ENCODE measurements around the gene OR6K6.

The OR6K6 gene, protein sequence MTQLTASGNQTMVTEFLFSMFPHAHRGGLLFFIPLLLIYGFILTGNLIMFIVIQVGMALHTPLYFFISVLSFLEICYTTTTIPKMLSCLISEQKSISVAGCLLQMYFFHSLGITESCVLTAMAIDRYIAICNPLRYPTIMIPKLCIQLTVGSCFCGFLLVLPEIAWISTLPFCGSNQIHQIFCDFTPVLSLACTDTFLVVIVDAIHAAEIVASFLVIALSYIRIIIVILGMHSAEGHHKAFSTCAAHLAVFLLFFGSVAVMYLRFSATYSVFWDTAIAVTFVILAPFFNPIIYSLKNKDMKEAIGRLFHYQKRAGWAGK

GRCh38 chr1:158754420-158754819 is at the start of gene OR6K6:
OR6K6 (plus strand) TSS chr1:158754720; CDS start chr1:158754888, 168 bp downstream.
- H3K4me3 ChIP-seq (ENCODE audit: low read length): no peak within 1 kb of the TSS
- H3K4me1 ChIP-seq (ENCODE audit: control insufficient read depth, low read length): no peaks in the 10 kb centered on the region
- TF ChIP-seq, protein P1, sequence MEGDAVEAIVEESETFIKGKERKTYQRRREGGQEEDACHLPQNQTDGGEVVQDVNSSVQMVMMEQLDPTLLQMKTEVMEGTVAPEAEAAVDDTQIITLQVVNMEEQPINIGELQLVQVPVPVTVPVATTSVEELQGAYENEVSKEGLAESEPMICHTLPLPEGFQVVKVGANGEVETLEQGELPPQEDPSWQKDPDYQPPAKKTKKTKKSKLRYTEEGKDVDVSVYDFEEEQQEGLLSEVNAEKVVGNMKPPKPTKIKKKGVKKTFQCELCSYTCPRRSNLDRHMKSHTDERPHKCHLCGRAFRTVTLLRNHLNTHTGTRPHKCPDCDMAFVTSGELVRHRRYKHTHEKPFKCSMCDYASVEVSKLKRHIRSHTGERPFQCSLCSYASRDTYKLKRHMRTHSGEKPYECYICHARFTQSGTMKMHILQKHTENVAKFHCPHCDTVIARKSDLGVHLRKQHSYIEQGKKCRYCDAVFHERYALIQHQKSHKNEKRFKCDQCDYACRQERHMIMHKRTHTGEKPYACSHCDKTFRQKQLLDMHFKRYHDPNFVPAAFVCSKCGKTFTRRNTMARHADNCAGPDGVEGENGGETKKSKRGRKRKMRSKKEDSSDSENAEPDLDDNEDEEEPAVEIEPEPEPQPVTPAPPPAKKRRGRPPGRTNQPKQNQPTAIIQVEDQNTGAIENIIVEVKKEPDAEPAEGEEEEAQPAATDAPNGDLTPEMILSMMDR (IDR thresholded peaks at IDR 0.05; ENCODE audit: low read depth, low read length, poor library complexity, severe bottlenecking): no peak
- no peak for TF ChIP-seq EZH2phosphoT487 (IDR thresholded peaks at IDR 0.05; ENCODE audit: borderline replicate concordance, low read length)
- 0 out of 2 replicates have a peak, but pooled peaks cover 2% of the 10 kb centered on the region for H3K27me3 ChIP-seq (ENCODE audit: control insufficient read depth, low read length)
- H3K9me2 ChIP-seq (replicated peaks; ENCODE audit: control insufficient read depth, low read length): no peaks in the 10 kb centered on the region
- no peaks in the 10 kb centered on the region for H3K9me3 ChIP-seq (ENCODE audit: control insufficient read depth, insufficient read depth, low read length)
- no peaks in the 10 kb centered on the region for H4K20me1 ChIP-seq (ENCODE audit: control insufficient read depth, insufficient read depth, low read depth, low read length)
- H3K79me2 ChIP-seq (ENCODE audit: control insufficient read depth, low read length): no peaks in the 10 kb centered on the region
- H3K36me3 ChIP-seq (ENCODE audit: control insufficient read depth, low read length): no peaks in the 10 kb centered on the region
- H3K27ac ChIP-seq (ENCODE audit: low read depth, low read length): no peak within 1 kb of the TSS
- H3K4me2 ChIP-seq (ENCODE audit: low read length): no peak within 1 kb of the TSS
- H3F3A ChIP-seq (ENCODE audit: control insufficient read depth, insufficient read depth): no peaks in the 10 kb centered on the region

DNA sequence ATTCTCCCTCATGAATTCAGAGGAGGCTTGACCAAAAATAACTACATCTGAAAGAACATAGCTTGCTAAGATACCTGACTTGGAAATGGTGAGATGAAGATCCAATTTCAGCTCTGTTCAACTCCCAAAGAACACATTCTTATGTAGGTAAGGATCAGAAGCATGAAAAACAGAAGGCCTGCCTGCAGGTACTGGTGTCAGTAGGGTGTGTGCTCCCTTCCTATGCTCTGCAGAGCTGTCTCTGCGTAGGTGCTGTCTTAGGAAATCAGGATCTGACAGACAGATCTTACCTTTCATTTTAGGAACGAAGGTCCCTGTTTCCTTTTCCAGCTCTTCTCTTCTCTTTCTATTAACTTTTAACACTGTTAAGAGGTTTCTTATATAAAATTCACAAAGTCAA is 48.4 kb upstream of the OR6K6 start:
- Histone ChIP-seq H4K20me1 (ENCODE audit: control insufficient read depth, insufficient read depth, low read depth, low read length) (no peaks in the 10 kb centered on the region), H3K27me3 (ENCODE audit: control insufficient read depth, low read length) (peaks cover 3% of the 10 kb centered on the region; the same call in 1 of the 2 replicates), H3K9me3 (ENCODE audit: control insufficient read depth, insufficient read depth, low read length) (no peaks in the 10 kb centered on the region), H3F3A (ENCODE audit: control insufficient read depth, insufficient read depth) (no peaks in the 10 kb centered on the region), H3K4me3 (ENCODE audit: low read length) (no peak overlapping the region), H3K4me2 (ENCODE audit: low read length) (no peak overlapping the region), H3K79me2 (ENCODE audit: control insufficient read depth, low read length) (no peaks in the 10 kb centered on the region), H3K4me1 (ENCODE audit: control insufficient read depth, low read length) (no peaks in the 10 kb centered on the region), H3K27ac (ENCODE audit: low read depth, low read length) (no peak overlapping the region), H3K9me2 (replicated peaks; ENCODE audit: control insufficient read depth, low read length) (no peaks in the 10 kb centered on the region), H3K36me3 (ENCODE audit: control insufficient read depth, low read length) (no peaks in the 10 kb centered on the region)
- TF ChIP-seq, protein P1 (IDR thresholded peaks at IDR 0.05; ENCODE audit: low read depth, low read length, poor library complexity, severe bottlenecking): no peak
- no peak for TF ChIP-seq EZH2phosphoT487 (IDR thresholded peaks at IDR 0.05; ENCODE audit: borderline replicate concordance, low read length)

DNA sequence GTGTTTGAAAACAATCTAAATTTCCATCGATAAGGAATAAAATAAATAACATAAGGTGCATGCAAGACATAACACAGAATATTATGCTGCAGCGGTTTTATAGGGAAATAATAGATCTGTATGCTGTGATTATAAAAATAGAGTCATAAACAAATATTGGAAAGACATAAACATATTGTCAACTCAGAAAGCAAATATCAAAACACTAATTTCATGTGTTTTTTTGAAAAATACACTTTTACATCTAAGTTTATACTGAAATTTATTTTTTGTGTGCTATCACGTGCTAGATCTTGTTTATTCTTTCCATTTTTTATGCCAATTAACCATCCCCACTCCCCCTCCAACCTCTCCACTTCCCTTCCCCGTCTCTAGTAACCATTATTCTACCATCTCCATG is 43.4 kb upstream of the OR6K6 start:
- TF ChIP-seq, protein P1 (IDR thresholded peaks at IDR 0.05; ENCODE audit: low read depth, low read length, poor library complexity, severe bottlenecking): no peak
- no peak for TF ChIP-seq EZH2phosphoT487 (IDR thresholded peaks at IDR 0.05; ENCODE audit: borderline replicate concordance, low read length)
- Histone ChIP-seq H3K79me2 (ENCODE audit: control insufficient read depth, low read length) (no peaks in the 10 kb centered on the region), H3K4me1 (ENCODE audit: control insufficient read depth, low read length) (no peaks in the 10 kb centered on the region), H3K4me2 (ENCODE audit: low read length) (no peak overlapping the region), H3K27me3 (ENCODE audit: control insufficient read depth, low read length) (0 out of 2 replicates have a peak, but pooled peaks cover 2% of the 10 kb centered on the region), H3K4me3 (ENCODE audit: low read length) (no peak overlapping the region), H3K27ac (ENCODE audit: low read depth, low read length) (no peak overlapping the region), H3K9me2 (replicated peaks; ENCODE audit: control insufficient read depth, low read length) (no peaks in the 10 kb centered on the region), H3F3A (ENCODE audit: control insufficient read depth, insufficient read depth) (no peaks in the 10 kb centered on the region), H3K36me3 (ENCODE audit: control insufficient read depth, low read length) (no peaks in the 10 kb centered on the region), H4K20me1 (ENCODE audit: control insufficient read depth, insufficient read depth, low read depth, low read length) (no peaks in the 10 kb centered on the region), H3K9me3 (ENCODE audit: control insufficient read depth, insufficient read depth, low read length) (no peaks in the 10 kb centered on the region)
